PC-3 (cell line): Measurements from ENCODE around the gene MRPL11. TPM values are rescaled to one million over a fixed set of nuclear protein-coding genes. Genes with fewer than 3 reads are reported as not detected.
A peak's percentile ranks its signal among the peaks of the same experiment; 100 is the strongest.

Experiments used
- ATAC-seq: fragments of 200-7000 bp; cut with Tn5 transposase; 2 replicates; pipeline ENCODE4 v1.9.1; 2020; ENCODE audit warnings: mild to moderate bottlenecking, moderate library complexity
- BruUV-seq: library from RNA; stranded (reverse); fragments of 400-500 nt; replicated peaks from 2 replicates; lab custom pipeline; 2021; lab: Mats Ljungman, UMichigan
- CTCF ChIA-PET: fragments of 300-600 bp; sonication (Branson Sonifier 250); formaldehyde crosslinking; loops from one replicate; lab custom pipeline; 2022; ENCODE audit warnings: antibody characterized with exemption; lab: Charles Lee
- POLR2A ChIA-PET: fragments of 300-600 bp; sonication (Branson Sonifier 250); formaldehyde crosslinking; loops from one replicate; lab custom pipeline; 2022; ENCODE audit warnings: antibody characterized with exemption; ENCODE audit not compliant: unreplicated experiment; lab: Charles Lee
- DNase-seq: peaks from one replicate; pipeline ENCODE4 v3.0.0-alpha.2; 2015
- H2AFZ ChIP-seq: fragments of 300-600 bp; sonication (generic); 2 replicates; pipeline ENCODE4 v1.6.0; 2016; ENCODE audit warnings: antibody characterized with exemption, low read length
- H3F3A ChIP-seq: fragments of 300-600 bp; sonication (generic); one replicate; pipeline ENCODE4 v1.6.0; 2017; ENCODE audit warnings: antibody characterized with exemption, low read length, control low read depth, mild to moderate bottlenecking; ENCODE audit not compliant: unreplicated experiment
- H3K27ac ChIP-seq: fragments of 300-600 bp; sonication (generic); 2 replicates; pipeline ENCODE4 v1.5.1; 2016; ENCODE audit warnings: mild to moderate bottlenecking, low read length
- H3K27me3 ChIP-seq: fragments of 300-600 bp; sonication (generic); 2 replicates; pipeline ENCODE4 v1.6.1; 2016; ENCODE audit warnings: low read length, mixed read lengths
- H3K36me3 ChIP-seq: fragments of 300-600 bp; sonication (generic); 2 replicates; pipeline ENCODE4 v1.6.1; 2016; ENCODE audit warnings: low read depth, mixed run types, low read length, mixed read lengths
- H3K4me1 ChIP-seq: fragments of 300-600 bp; sonication (generic); 2 replicates; pipeline ENCODE4 v1.5.1; 2016; ENCODE audit warnings: low read length; ENCODE audit not compliant: insufficient read depth
- H3K4me2 ChIP-seq: fragments of 300-600 bp; sonication (generic); 2 replicates; pipeline ENCODE4 v1.6.0; 2016; ENCODE audit warnings: low read length
- H3K4me3 ChIP-seq: fragments of 300-600 bp; sonication (generic); 2 replicates; pipeline ENCODE4 v1.5.1; 2016; ENCODE audit warnings: mild to moderate bottlenecking, low read length, mixed read lengths
- H3K79me2 ChIP-seq: fragments of 300-600 bp; sonication (generic); 2 replicates; pipeline ENCODE4 v1.6.1; 2017; ENCODE audit warnings: low read length, mixed read lengths
- H3K9ac ChIP-seq: fragments of 300-600 bp; sonication (generic); 2 replicates; pipeline ENCODE4 v1.6.0; 2016; ENCODE audit warnings: mild to moderate bottlenecking, low read length
- H3K9me2 ChIP-seq: fragments of 300-600 bp; sonication (generic); replicated peaks from 2 replicates; pipeline ENCODE4 v1.6.1; 2016; ENCODE audit warnings: mixed run types, low read length, mixed read lengths
- H3K9me3 ChIP-seq: fragments of 300-600 bp; sonication (generic); 2 replicates; pipeline ENCODE4 v1.6.1; 2016; ENCODE audit warnings: low read length, mixed read lengths
- H4K20me1 ChIP-seq: fragments of 300-600 bp; sonication (generic); 2 replicates; pipeline ENCODE4 v1.6.1; 2016; ENCODE audit warnings: low read length, mixed read lengths
- CTCF ChIP-seq: fragments of 300-600 bp; sonication (generic); conservative IDR thresholded peaks from 2 replicates; pipeline ENCODE4 v1.5.1; 2017; ENCODE audit warnings: antibody characterized with exemption, low read depth, mild to moderate bottlenecking, low read length
- EZH2 ChIP-seq: fragments of 300-600 bp; sonication (generic); IDR thresholded peaks from one replicate; pipeline ENCODE4 v1.6.1; 2017; ENCODE audit warnings: antibody characterized with exemption, mild to moderate bottlenecking, low read length; ENCODE audit not compliant: unreplicated experiment
- EZH2phosphoT487 ChIP-seq: fragments of 300-600 bp; sonication (generic); IDR thresholded peaks from 2 replicates; pipeline ENCODE4 v1.6.1; 2018; ENCODE audit warnings: mild to moderate bottlenecking, antibody characterized with exemption, low read length, borderline replicate concordance
- intact Hi-C: fragments of 100-400 bp; cut with micrococcal nuclease; formaldehyde crosslinking; loops from 2 replicates; pipeline ENCODE4 v1.9.0; 2023
- total RNA-seq: library from RNA; depleted of rRNA; stranded (reverse); fragments of >200 nt; gene quantifications from 2 replicates; pipeline ENCODE4 v1.2.3, GENCODE V29; 2014

Gene MRPL11
- total RNA-seq, 1 experiment from 2014 or later, result 321 TPM

- H3K4me3 ChIP-seq, result no peak overlapping the region
These were observed 17.0 kb downstream of the MRPL11 start for GRCh38 chr11:66421492-66422205.

GRCh38 chr11:66420671-66421476, 17.8 kb downstream of the MRPL11 start, which contains the start of gene NPAS4:
NPAS4 (plus strand) TSS chr11:66421035; CDS start chr11:66421180, 145 bp downstream.
- Histone ChIP-seq H3K9ac (no peak within 1 kb of the TSS), H3K4me3 (no peak within 1 kb of the TSS), H3K4me1 (peaks cover 12% of the 10 kb centered on the region), H3K79me2 (no peaks in the 10 kb centered on the region), H2AFZ (no peak within 1 kb of the TSS), H3K27me3 (peaks cover 24% of the 10 kb centered on the region), H3F3A (no peaks in the 10 kb centered on the region), H3K36me3 (no peaks in the 10 kb centered on the region), H3K27ac (no peak within 1 kb of the TSS), H3K9me3 (no peaks in the 10 kb centered on the region), H3K4me2 (no peak within 1 kb of the TSS), H3K9me2 (no peaks in the 10 kb centered on the region), H4K20me1 (peaks cover 3% of the 10 kb centered on the region; the same call in 1 of the 2 replicates)
- no peak for ATAC-seq
- ChIA-PET POLR2A (interaction anchor here (0.5 to 0.7 kb wide), 2 partner anchors 45 to 131 kb away, joined by 3 read pairs; no protein-coding TSS in a partner anchor), CTCF (interaction anchor here (1.0 to 1.1 kb wide), 2 partner anchors 18 to 257 kb away, joined by 3 read pairs; partner anchors contain the start of genes MRPL11 and RBM4B)
- DNase-seq, result no peak
- intact Hi-C loops, result no loop called here
- no peak for TF ChIP-seq EZH2
- TF ChIP-seq CTCF, result no peak
- TF ChIP-seq EZH2phosphoT487, result no peak
- BruUV-seq, result no TSS peak

More at GRCh38 chr11:66421492-66422205, 17.0 kb downstream of the MRPL11 start:
- Histone ChIP-seq H3K4me1 (peaks cover 12% of the 10 kb centered on the region), H2AFZ (no peak overlapping the region), H3K9me2 (no peaks in the 10 kb centered on the region), H3K4me2 (no peak overlapping the region), H3K36me3 (no peaks in the 10 kb centered on the region), H3K9ac (no peak overlapping the region), H4K20me1 (peaks cover 3% of the 10 kb centered on the region; the same call in 1 of the 2 replicates), H3F3A (no peaks in the 10 kb centered on the region), H3K79me2 (no peaks in the 10 kb centered on the region), H3K27ac (no peak overlapping the region), H3K27me3 (peaks cover 17% of the 10 kb centered on the region), H3K9me3 (no peaks in the 10 kb centered on the region)
- CTCF ChIA-PET, result interaction anchor here (0.6 to 1.1 kb wide), 3 partner anchors 17 to 256 kb away, joined by 3 read pairs; partner anchors contain the start of genes MRPL11 and RBM4B
- TF ChIP-seq EZH2 (no peak), CTCF (no peak), EZH2phosphoT487 (no peak)
- intact Hi-C loops, result no loop called here
- ATAC-seq (peak; percentile 31), DNase-seq (peak; percentile 93)
- POLR2A ChIA-PET, result interaction anchor here (0.5 to 0.7 kb wide), 2 partner anchors 45 to 132 kb away, joined by 3 read pairs; no protein-coding TSS in a partner anchor
- BruUV-seq, result no TSS peak
